GM12878 (cell line): Measurements from ENCODE around the gene OR1S2. TPM values are rescaled to one million over a fixed set of nuclear protein-coding genes. Genes with fewer than 3 reads are reported as not detected.

ENCODE experiments used
- ATAC-seq: fragments of 200-7000 bp; cut with Tn5 transposase; 3 replicates; pipeline ENCODE4 v1.9.1; 2020; ENCODE audit warnings: mild to moderate bottlenecking, moderate library complexity
- BruUV-seq: library from RNA; stranded (reverse); fragments of 400-500 nt; replicated peaks from 2 replicates; lab custom pipeline; 2021; lab: Mats Ljungman, UMichigan
- CTCF ChIA-PET: fragments of 300-600 bp; sonication (Branson Sonifier 250); formaldehyde crosslinking; extraction: SDS; loops from one replicate; lab custom pipeline; 2021; ENCODE audit warnings: inconsistent platforms; lab: Yijun Ruan, JAX
- POLR2A ChIA-PET: fragments of 350-600 bp; formaldehyde crosslinking; extraction: SDS; loops from one replicate; lab custom pipeline; 2021; ENCODE audit warnings: inconsistent platforms; lab: Charles Lee
- RAD21 ChIA-PET: fragments of 300-600 bp; sonication (Branson Sonifier 250); formaldehyde crosslinking; loops from one replicate; lab custom pipeline; 2023; ENCODE audit warnings: antibody characterized with exemption; ENCODE audit not compliant: unreplicated experiment; lab: Charles Lee
- SMC1A ChIA-PET: fragments of 300-600 bp; sonication (Branson Sonifier 250); formaldehyde crosslinking; loops from one replicate; lab custom pipeline; 2023; ENCODE audit not compliant: unreplicated experiment, uncharacterized antibody; lab: Charles Lee
- DNase-seq: peaks from one replicate; pipeline ENCODE4 v3.0.0-alpha.2; 2011; ENCODE audit warnings: low read depth, low spot score
- FAIRE-seq: peaks from 3 replicates; lab custom pipeline; 2011; peaks lifted over from hg19 to GRCh38; lab: Jason Lieb, UNC
- H2AFZ ChIP-seq: 2 replicates; pipeline ENCODE4 v1.6.0; 2011; ENCODE audit warnings: low read depth, low read length, control low read depth; ENCODE audit not compliant: control insufficient read depth
- H3K27ac ChIP-seq: 2 replicates; pipeline ENCODE4 v1.5.1; 2011; ENCODE audit warnings: control low read depth; ENCODE audit not compliant: control insufficient read depth, insufficient read depth
- H3K27me3 ChIP-seq, 2 experiments: replicated peaks in 1 of 2; 2 replicates each; pipeline versions ENCODE4 v1.6.0 to v1.6.1; 2011; ENCODE audit warnings: low read length in 1 of 2; ENCODE audit not compliant: control insufficient read depth in 2 of 2, insufficient read depth in 2 of 2
- H3K36me3 ChIP-seq, 2 experiments: 2 replicates each; pipeline ENCODE4 v1.5.1; 2011; ENCODE audit warnings: low read length in 1 of 2; ENCODE audit not compliant: control insufficient read depth in 2 of 2, insufficient read depth in 2 of 2
- H3K4me1 ChIP-seq: 2 replicates; pipeline ENCODE4 v1.6.1; 2011; ENCODE audit warnings: mild to moderate bottlenecking, low read length, moderate library complexity, mixed read lengths; ENCODE audit not compliant: control insufficient read depth, insufficient read depth
- H3K4me2 ChIP-seq: 2 replicates; pipeline ENCODE4 v1.6.0; 2011; ENCODE audit warnings: control low read depth; ENCODE audit not compliant: control insufficient read depth, insufficient read depth
- H3K4me3 ChIP-seq: fragments of 200-600 bp; sonication (generic); 2 replicates; pipeline ENCODE4 v1.5.1; 2016
- H3K79me2 ChIP-seq: 2 replicates; pipeline ENCODE4 v1.6.0; 2011; ENCODE audit warnings: low read length; ENCODE audit not compliant: control insufficient read depth, insufficient read depth
- H3K9ac ChIP-seq: 2 replicates; pipeline ENCODE4 v1.8.0; 2011; ENCODE audit warnings: low read length, control low read depth, mixed read lengths; ENCODE audit not compliant: control insufficient read depth, insufficient read depth
- H3K9me3 ChIP-seq: replicated peaks from 3 replicates; pipeline ENCODE4 v1.5.1; 2011; ENCODE audit warnings: mild to moderate bottlenecking, low read length; ENCODE audit not compliant: control insufficient read depth, insufficient read depth
- H4K20me1 ChIP-seq: 2 replicates; pipeline ENCODE4 v1.6.0; 2011; ENCODE audit not compliant: control insufficient read depth, insufficient read depth
- BACH1 ChIP-seq: fragments of 450-650 bp; IDR thresholded peaks from 2 replicates; pipeline ENCODE4 v1.6.1; 2017; ENCODE audit warnings: mild to moderate bottlenecking, borderline replicate concordance
- HDAC6 ChIP-seq: fragments of 200-600 bp; sonication (generic); IDR thresholded peaks from one replicate; pipeline ENCODE4 v1.8.0; 2017; ENCODE audit warnings: antibody characterized with exemption; ENCODE audit not compliant: unreplicated experiment
- JUND ChIP-seq: IDR thresholded peaks from 2 replicates; pipeline ENCODE4 v1.6.1; 2012; ENCODE audit warnings: low read depth, mild to moderate bottlenecking, low read length, improper control_type of control experiment, moderate library complexity
- KDM1A ChIP-seq: fragments of 200-600 bp; sonication (generic); IDR thresholded peaks from 2 replicates; pipeline ENCODE4 v1.6.1; 2016; ENCODE audit warnings: borderline replicate concordance
- MEF2A ChIP-seq: IDR thresholded peaks from 2 replicates; pipeline ENCODE4 v1.6.1; 2011; ENCODE audit warnings: low read depth, mild to moderate bottlenecking, low read length, moderate library complexity; ENCODE audit not compliant: insufficient read depth
- NRF1 ChIP-seq: conservative IDR thresholded peaks from 2 replicates; pipeline ENCODE4 v1.6.1; 2011; ENCODE audit warnings: mild to moderate bottlenecking, low read depth, low read length, improper control_type of control experiment
- PML ChIP-seq: IDR thresholded peaks from 2 replicates; pipeline ENCODE4 v1.6.1; 2012; ENCODE audit warnings: low read length, inconsistent platforms
- RUNX3 ChIP-seq: IDR thresholded peaks from 2 replicates; pipeline ENCODE4 v1.6.1; 2012; ENCODE audit warnings: low read length, inconsistent platforms
- SIN3A ChIP-seq: IDR thresholded peaks from 2 replicates; pipeline ENCODE4 v1.6.1; 2012; ENCODE audit warnings: low read depth, low read length, improper control_type of control experiment
- SMAD5 ChIP-seq: IDR thresholded peaks from 2 replicates; pipeline ENCODE4 v1.6.1; 2016; ENCODE audit warnings: antibody characterized with exemption, low read depth
- STAT3 ChIP-seq: IDR thresholded peaks from 2 replicates; pipeline ENCODE4 v1.6.1; 2011; ENCODE audit warnings: low read depth, low read length, improper control_type of control experiment
- TARDBP ChIP-seq: IDR thresholded peaks from 2 replicates; pipeline ENCODE4 v1.6.1; 2016; ENCODE audit warnings: borderline replicate concordance
- ZZZ3 ChIP-seq: IDR thresholded peaks from 2 replicates; pipeline ENCODE4 v1.6.1; 2011; ENCODE audit warnings: low read depth; ENCODE audit not compliant: control insufficient read depth, insufficient read length
- WGBS: methylation state at CpG from one replicate; pipeline ENCODE4 v1.1.6; 2016; ENCODE audit warnings: low lambda C conversion rate; ENCODE audit not compliant: insufficient replicate concordance, insufficient coverage; ENCODE audit errors: missing lambda C conversion rate; 5-methylcytosine and 5-hydroxymethylcytosine counted together
- in situ Hi-C: fragments of 300-500 bp; cut with MboI; formaldehyde crosslinking; loops from 9 replicates; pipeline ENCODE4 v1.14.3; 2018; ENCODE audit warnings: mixed read lengths
- intact Hi-C: fragments of 100-400 bp; cut with micrococcal nuclease; formaldehyde crosslinking; loops from one replicate; pipeline ENCODE4 v1.14.2; 2022; ENCODE audit not compliant: unreplicated experiment
- polyA plus RNA-seq, 11 experiments: library from polyadenylated mRNA; depleted of rRNA in 4 of 11; unstranded in 6 of 11; stranded (reverse) in 5 of 11; fragments of >200 nt; fragmentation: Nextera tagmentation in 4 of 11; fragmentation: Illumina TruSeq in 1 of 11; extraction: Ambion mirVana in 4 of 11; extraction: Trizol in 1 of 11; gene quantifications; 1 replicate in 1 of 11; 2 replicates in 10 of 11; pipeline versions ENCODE4 v1.2.1 to v1.2.3, GENCODE V29; 2011 to 2016; ENCODE audit warnings: inconsistent platforms in 2 of 11, missing spikeins in 2 of 11, low read depth in 1 of 11
- total RNA-seq, 4 experiments: library from RNA; depleted of rRNA in 3 of 4; stranded (reverse); fragments of >200 nt in 3 of 4; fragmentation: Illumina TruSeq in 1 of 4; extraction: Trizol in 1 of 4; gene quantifications; 2 replicates each; pipeline versions ENCODE4 v1.2.1 to v1.2.3, GENCODE V29; 2013 to 2021
- TF ChIP-seq, protein P1 (sequence below): fragments of 450-650 bp; IDR thresholded peaks from 2 replicates; pipeline ENCODE4 v1.6.1; 2016; ENCODE audit warnings: mild to moderate bottlenecking
- TF ChIP-seq, protein P2 (sequence below): fragments of 450-650 bp; IDR thresholded peaks from 2 replicates; pipeline ENCODE4 v1.6.1; 2016; ENCODE audit warnings: mild to moderate bottlenecking, moderate library complexity, borderline replicate concordance

OR1S2 gene
- total and polyA plus RNA-seq, 10 of the 15 experiments (the other 5 are each of a cell fraction or from before 2014, with no cell fraction given): not detected

DNA sequence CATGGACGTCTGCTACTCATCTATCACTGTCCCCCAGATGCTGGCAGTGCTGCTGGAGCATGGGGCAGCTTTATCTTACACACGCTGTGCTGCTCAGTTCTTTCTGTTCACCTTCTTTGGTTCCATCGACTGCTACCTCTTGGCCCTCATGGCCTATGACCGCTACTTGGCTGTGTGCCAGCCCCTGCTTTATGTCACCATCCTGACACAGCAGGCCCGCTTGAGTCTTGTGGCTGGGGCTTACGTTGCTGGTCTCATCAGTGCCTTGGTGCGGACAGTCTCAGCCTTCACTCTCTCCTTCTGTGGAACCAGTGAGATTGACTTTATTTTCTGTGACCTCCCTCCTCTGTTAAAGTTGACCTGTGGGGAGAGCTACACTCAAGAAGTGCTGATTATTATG, 24.3 kb downstream of the OR1S2 start:
- no peak overlapping the region for H2AFZ ChIP-seq
- FAIRE-seq (no peak), ATAC-seq (no peak)
- no peaks in the 10 kb centered on the region for H3K9me3 ChIP-seq
- no peaks in the 10 kb centered on the region for H3K4me1 ChIP-seq
- no TSS peak for BruUV-seq
- H3K79me2 ChIP-seq: no peaks in the 10 kb centered on the region
- in situ Hi-C loops: no loop called here
- no peaks in the 10 kb centered on the region for H3K36me3 ChIP-seq
- 41% methylated on average over 7 of the region's 7 CpGs for WGBS
- H3K27me3 ChIP-seq: no peaks in the 10 kb centered on the region; a peak in 1 of 4 replicates
- no peak overlapping the region for H3K27ac ChIP-seq
- ChIA-PET RAD21 (no interaction called here), CTCF (no interaction called here)
- H3K4me3 ChIP-seq: no peak overlapping the region
- TF ChIP-seq NRF1: no peak
- TF ChIP-seq BACH1: no peak
- no peak for TF ChIP-seq STAT3
- TF ChIP-seq, protein P1, sequence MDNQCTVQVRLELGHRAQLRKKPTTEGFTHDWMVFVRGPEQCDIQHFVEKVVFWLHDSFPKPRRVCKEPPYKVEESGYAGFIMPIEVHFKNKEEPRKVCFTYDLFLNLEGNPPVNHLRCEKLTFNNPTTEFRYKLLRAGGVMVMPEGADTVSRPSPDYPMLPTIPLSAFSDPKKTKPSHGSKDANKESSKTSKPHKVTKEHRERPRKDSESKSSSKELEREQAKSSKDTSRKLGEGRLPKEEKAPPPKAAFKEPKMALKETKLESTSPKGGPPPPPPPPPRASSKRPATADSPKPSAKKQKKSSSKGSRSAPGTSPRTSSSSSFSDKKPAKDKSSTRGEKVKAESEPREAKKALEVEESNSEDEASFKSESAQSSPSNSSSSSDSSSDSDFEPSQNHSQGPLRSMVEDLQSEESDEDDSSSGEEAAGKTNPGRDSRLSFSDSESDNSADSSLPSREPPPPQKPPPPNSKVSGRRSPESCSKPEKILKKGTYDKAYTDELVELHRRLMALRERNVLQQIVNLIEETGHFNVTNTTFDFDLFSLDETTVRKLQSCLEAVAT: no peak
- TF ChIP-seq MEF2A: no peak
- no peak for TF ChIP-seq JUND
- TF ChIP-seq, all 136 proteins: peak for 0
- Histone ChIP-seq H3K9ac (no peak overlapping the region), H4K20me1 (no peaks in the 10 kb centered on the region), H3K4me2 (no peak overlapping the region)
- DNase-seq: no peak
- POLR2A ChIA-PET: no interaction called here
- SMC1A ChIA-PET: no interaction called here
- intact Hi-C loops: no loop called here

DNA sequence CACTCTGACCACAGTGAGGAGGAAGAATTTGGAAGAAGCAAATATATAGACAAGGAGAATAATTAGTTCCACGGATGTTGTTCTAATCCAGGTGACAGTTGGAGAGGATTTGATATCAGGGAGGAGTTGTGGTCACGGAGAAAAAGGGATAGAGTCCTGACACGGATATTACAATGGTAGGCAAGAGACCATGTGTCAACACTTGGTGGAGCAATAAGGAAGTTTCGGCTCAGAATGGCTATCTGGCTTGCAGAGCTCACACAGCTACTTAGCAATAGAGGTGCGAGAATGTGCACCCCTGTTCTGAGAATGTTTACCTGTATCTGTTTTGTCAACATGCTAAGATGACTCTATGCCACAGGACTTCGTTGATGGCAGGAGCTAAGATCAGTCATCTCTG, 25.5 kb downstream of the OR1S2 start:
- Histone ChIP-seq H3K36me3 (no peaks in the 10 kb centered on the region), H4K20me1 (no peaks in the 10 kb centered on the region), H3K4me1 (no peaks in the 10 kb centered on the region), H3K9ac (no peak overlapping the region), H3K4me2 (no peak overlapping the region), H3K27ac (no peak overlapping the region), H3K79me2 (no peaks in the 10 kb centered on the region), H3K9me3 (no peaks in the 10 kb centered on the region), H3K4me3 (no peak overlapping the region), H2AFZ (no peak overlapping the region), H3K27me3 (no peaks in the 10 kb centered on the region; a peak in 1 of 4 replicates)
- ChIA-PET CTCF (no interaction called here), RAD21 (no interaction called here), SMC1A (no interaction called here), POLR2A (no interaction called here)
- ATAC-seq (no peak), FAIRE-seq (no peak), DNase-seq (no peak)
- BruUV-seq: no TSS peak
- whole genome bisulfite sequencing: 29% methylated on average over 6 of the region's 6 CpGs
- in situ Hi-C loops: no loop called here
- intact Hi-C loops: no loop called here
- TF ChIP-seq SIN3A: no peak
- TF ChIP-seq ZZZ3: no peak
- TF ChIP-seq TARDBP: no peak
- TF ChIP-seq RUNX3: no peak
- TF ChIP-seq HDAC6: no peak
- TF ChIP-seq SMAD5: no peak
- TF ChIP-seq PML: no peak
- TF ChIP-seq, protein P2, sequence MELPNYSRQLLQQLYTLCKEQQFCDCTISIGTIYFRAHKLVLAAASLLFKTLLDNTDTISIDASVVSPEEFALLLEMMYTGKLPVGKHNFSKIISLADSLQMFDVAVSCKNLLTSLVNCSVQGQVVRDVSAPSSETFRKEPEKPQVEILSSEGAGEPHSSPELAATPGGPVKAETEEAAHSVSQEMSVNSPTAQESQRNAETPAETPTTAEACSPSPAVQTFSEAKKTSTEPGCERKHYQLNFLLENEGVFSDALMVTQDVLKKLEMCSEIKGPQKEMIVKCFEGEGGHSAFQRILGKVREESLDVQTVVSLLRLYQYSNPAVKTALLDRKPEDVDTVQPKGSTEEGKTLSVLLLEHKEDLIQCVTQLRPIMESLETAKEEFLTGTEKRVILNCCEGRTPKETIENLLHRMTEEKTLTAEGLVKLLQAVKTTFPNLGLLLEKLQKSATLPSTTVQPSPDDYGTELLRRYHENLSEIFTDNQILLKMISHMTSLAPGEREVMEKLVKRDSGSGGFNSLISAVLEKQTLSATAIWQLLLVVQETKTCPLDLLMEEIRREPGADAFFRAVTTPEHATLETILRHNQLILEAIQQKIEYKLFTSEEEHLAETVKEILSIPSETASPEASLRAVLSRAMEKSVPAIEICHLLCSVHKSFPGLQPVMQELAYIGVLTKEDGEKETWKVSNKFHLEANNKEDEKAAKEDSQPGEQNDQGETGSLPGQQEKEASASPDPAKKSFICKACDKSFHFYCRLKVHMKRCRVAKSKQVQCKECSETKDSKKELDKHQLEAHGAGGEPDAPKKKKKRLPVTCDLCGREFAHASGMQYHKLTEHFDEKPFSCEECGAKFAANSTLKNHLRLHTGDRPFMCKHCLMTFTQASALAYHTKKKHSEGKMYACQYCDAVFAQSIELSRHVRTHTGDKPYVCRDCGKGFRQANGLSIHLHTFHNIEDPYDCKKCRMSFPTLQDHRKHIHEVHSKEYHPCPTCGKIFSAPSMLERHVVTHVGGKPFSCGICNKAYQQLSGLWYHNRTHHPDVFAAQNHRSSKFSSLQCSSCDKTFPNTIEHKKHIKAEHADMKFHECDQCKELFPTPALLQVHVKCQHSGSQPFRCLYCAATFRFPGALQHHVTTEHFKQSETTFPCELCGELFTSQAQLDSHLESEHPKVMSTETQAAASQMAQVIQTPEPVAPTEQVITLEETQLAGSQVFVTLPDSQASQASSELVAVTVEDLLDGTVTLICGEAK: no peak
- TF ChIP-seq KDM1A: no peak
